Body of pancreas (tissue), 4 donors: ENCODE results near the gene RSRC2. TPM values are rescaled to one million over a fixed set of nuclear protein-coding genes. Genes with fewer than 3 reads are reported as not detected.

Experiments used
- ATAC-seq: fragments of 150-250 bp; one replicate; pipeline ENCODE4 v1.9.1; 2016
- DNase-seq, 4 donors: peaks; one replicate each; pipeline ENCODE4 v3.0.0-alpha.2; 2019
- H3K27ac ChIP-seq, 4 donors: fragments of 200-600 bp; sonication (generic); 1 replicate in 3 of 4; 2 replicates in 1 of 4; pipeline versions ENCODE4 v1.5.1 to v1.6.1; 2016 to 2019; ENCODE audit warnings: mild to moderate bottlenecking in 1 of 4, mixed read lengths in 1 of 4, moderate library complexity in 1 of 4
- H3K27me3 ChIP-seq, 2 donors: fragments of 200-600 bp; sonication (generic); one replicate each; pipeline ENCODE4 v1.6.0; 2016; ENCODE audit warnings: mild to moderate bottlenecking in 1 of 2
- H3K36me3 ChIP-seq, 2 donors: fragments of 200-600 bp; sonication (generic); replicated peaks in 1 of 2; 2 replicates each; pipeline ENCODE4 v1.5.1; 2016; ENCODE audit warnings: low read depth in 2 of 2; ENCODE audit not compliant: insufficient read depth in 1 of 2
- H3K4me1 ChIP-seq: fragments of 200-600 bp; sonication (generic); one replicate; pipeline ENCODE4 v1.6.0; 2016
- H3K4me3 ChIP-seq, 2 donors: fragments of 200-600 bp; sonication (generic); 1 replicate in 1 of 2; 2 replicates in 1 of 2; pipeline ENCODE4 v1.5.1; 2016 to 2019
- H3K9me3 ChIP-seq, 3 donors: fragments of 200-600 bp; sonication (generic); 1 replicate in 2 of 3; 2 replicates in 1 of 3; pipeline ENCODE4 v1.5.1; 2016
- POLR2A ChIP-seq, 3 donors: fragments of 450-650 bp; IDR thresholded peaks; one replicate each; pipeline ENCODE4 v1.6.1; 2016; ENCODE audit warnings: antibody characterized with exemption in 3 of 3, mild to moderate bottlenecking in 2 of 3
- WGBS, 2 donors: methylation state at CpG; one replicate each; pipeline ENCODE4 v1.1.5; 2017; 5-methylcytosine and 5-hydroxymethylcytosine counted together
- intact Hi-C: fragments of 100-400 bp; cut with DNase I; formaldehyde crosslinking; loops from one replicate; pipeline ENCODE4 v1.15.1; 2023
- small RNA-seq: library from RNA; depleted of rRNA; stranded (forward); fragments of <200 nt; gene quantifications from one replicate; pipeline ENCODE3, GENCODE V24; 2016
- total RNA-seq, 2 donors: library from RNA; depleted of rRNA; stranded (reverse); fragments of >200 nt; gene quantifications; one replicate each; pipeline ENCODE4 v1.1.0, GENCODE V29; 2016
- TF ChIP-seq, protein P1 (sequence below), 7 experiments: fragments of 450-650 bp in 4 of 7; fragments of 200-600 bp in 3 of 7; sonication (generic) in 3 of 7; IDR thresholded peaks; one replicate each; pipeline ENCODE4 v1.5.1; 2016 to 2019; ENCODE audit warnings: antibody characterized with exemption in 7 of 7

RSRC2 gene
- total RNA-seq, 2 donors from 2014 or later: 50.8 to 113 TPM

DNA sequence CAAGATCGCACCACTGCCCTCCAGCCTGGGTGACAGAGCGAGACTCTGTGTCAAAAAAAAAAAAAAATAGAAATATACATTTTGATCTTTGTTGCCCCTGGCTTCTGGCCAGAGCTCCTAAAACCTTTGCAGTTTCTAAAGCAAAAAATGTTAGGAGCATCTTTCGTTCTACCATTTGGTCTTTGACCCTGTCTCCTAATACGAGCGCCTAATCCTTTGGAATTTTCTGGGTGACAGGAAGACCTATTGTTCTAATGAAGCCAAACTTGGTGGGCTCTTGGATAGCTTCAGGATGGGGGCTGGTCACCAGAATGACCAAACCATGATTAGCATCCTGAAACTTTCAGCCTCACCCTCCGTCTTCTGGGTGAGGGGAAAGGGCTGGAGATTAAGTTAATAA, 72.0 kb downstream of the RSRC2 start:
- no peak overlapping the region for H3K4me3 ChIP-seq
- no peak overlapping the region for H3K27ac ChIP-seq
- H3K9me3 ChIP-seq: no peaks in the 10 kb centered on the region
- TF ChIP-seq, protein P1, sequence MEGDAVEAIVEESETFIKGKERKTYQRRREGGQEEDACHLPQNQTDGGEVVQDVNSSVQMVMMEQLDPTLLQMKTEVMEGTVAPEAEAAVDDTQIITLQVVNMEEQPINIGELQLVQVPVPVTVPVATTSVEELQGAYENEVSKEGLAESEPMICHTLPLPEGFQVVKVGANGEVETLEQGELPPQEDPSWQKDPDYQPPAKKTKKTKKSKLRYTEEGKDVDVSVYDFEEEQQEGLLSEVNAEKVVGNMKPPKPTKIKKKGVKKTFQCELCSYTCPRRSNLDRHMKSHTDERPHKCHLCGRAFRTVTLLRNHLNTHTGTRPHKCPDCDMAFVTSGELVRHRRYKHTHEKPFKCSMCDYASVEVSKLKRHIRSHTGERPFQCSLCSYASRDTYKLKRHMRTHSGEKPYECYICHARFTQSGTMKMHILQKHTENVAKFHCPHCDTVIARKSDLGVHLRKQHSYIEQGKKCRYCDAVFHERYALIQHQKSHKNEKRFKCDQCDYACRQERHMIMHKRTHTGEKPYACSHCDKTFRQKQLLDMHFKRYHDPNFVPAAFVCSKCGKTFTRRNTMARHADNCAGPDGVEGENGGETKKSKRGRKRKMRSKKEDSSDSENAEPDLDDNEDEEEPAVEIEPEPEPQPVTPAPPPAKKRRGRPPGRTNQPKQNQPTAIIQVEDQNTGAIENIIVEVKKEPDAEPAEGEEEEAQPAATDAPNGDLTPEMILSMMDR (IDR thresholded peaks at IDR 0.05): no peak
- no peak for TF ChIP-seq POLR2A (IDR thresholded peaks at IDR 0.05)
- 65 to 68% methylated on average over 6 of the region's 6 CpGs for WGBS, 2 donors
- intact Hi-C loops: no loop called here
- H3K4me1 ChIP-seq: no peaks in the 10 kb centered on the region
- no peaks in the 10 kb centered on the region for H3K27me3 ChIP-seq
- DNase-seq: no peak
- H3K36me3 ChIP-seq: no peaks in the 10 kb centered on the region
- no peak for ATAC-seq

DNA sequence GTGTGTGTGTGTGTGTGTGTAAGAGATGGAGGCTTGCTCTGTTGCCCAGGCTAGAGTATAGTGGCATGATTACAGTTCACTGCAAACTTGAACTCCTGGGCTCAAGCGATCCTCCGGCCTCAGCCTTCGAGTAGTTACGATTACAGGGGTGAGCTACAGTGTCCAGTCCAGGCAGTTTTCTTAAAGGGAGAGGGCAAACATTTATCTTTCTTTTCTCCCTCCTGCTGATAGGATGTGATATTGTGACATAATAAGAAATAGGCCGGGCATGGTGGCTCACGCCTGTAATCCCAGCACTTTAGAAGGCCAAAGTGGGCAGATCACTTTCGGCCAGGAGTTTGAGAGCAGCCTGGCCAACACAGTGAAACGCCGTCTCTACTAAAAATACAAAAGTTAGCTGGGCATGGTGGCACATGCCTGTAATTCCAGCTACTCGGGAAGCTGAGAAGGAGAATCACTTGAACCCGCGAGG, 72.5 kb downstream of the RSRC2 start:
- DNase-seq (no peak), ATAC-seq (no peak)
- TF ChIP-seq, protein P1 (IDR thresholded peaks at IDR 0.05): no peak
- TF ChIP-seq POLR2A (IDR thresholded peaks at IDR 0.05): no peak
- H3K36me3 ChIP-seq: no peaks in the 10 kb centered on the region
- 91 to 93% methylated on average over 12 of the region's 12 CpGs for WGBS, 2 donors
- H3K4me1 ChIP-seq: no peaks in the 10 kb centered on the region
- no peaks in the 10 kb centered on the region for H3K9me3 ChIP-seq
- intact Hi-C loops: no loop called here
- no peak overlapping the region for H3K27ac ChIP-seq
- no peaks in the 10 kb centered on the region for H3K27me3 ChIP-seq
- H3K4me3 ChIP-seq: no peak overlapping the region

Small RNA genes within 50 kb of the gene (small RNA-seq; reads per million reads assigned to genes)
- gene AC026333.1 (not detected), gene RF00411 (not detected)

Other genes starting within 250 kb of the RSRC2 start
- 10 to 100 TPM; 41.2 to 89.0 TPM for gene CLIP1, start 104.3 kb downstream of the RSRC2 start, total RNA-seq
- 10 to 100 TPM in 1 of 2 donors, 1 to 10 TPM in 1; 7.3 to 16.6 TPM for gene ZCCHC8, start 26.0 kb downstream of the RSRC2 start, total RNA-seq
- 1 to 10 TPM; 6.6 to 8.3 TPM for gene KNTC1, start 313 bp upstream of the RSRC2 start, total RNA-seq
- not detected for gene HCAR2, start 176.4 kb upstream of the RSRC2 start, total RNA-seq
- under 1 TPM in 1 of 2 donors, not detected in 1; 0.33 TPM for gene HCAR3, start 189.9 kb upstream of the RSRC2 start, total RNA-seq
- under 1 TPM in 1 of 2 donors, not detected in 1; 0.26 TPM for gene HCAR1, start 203.9 kb upstream of the RSRC2 start, total RNA-seq
- gene DENR, start 225.9 kb upstream of the RSRC2 start, total RNA-seq: 10 to 100 TPM; 25.4 to 26.4 TPM
- not detected for gene CCDC62, start 247.6 kb upstream of the RSRC2 start, total RNA-seq